GM12878 (cell line): ENCODE results near the gene POU2F1. TPM values are rescaled to one million over a fixed set of nuclear protein-coding genes. Genes with fewer than 3 reads are reported as not detected.

Experiments
- BMI1 ChIP-seq: fragments of 450-650 bp; IDR thresholded peaks from 2 replicates; pipeline ENCODE4 v1.6.1; 2016; ENCODE audit warnings: mild to moderate bottlenecking, moderate library complexity, borderline replicate concordance
- HDAC6 ChIP-seq: fragments of 200-600 bp; sonication (generic); IDR thresholded peaks from one replicate; pipeline ENCODE4 v1.8.0; 2017; ENCODE audit warnings: antibody characterized with exemption; ENCODE audit not compliant: unreplicated experiment
- NFYA ChIP-seq: IDR thresholded peaks from 2 replicates; pipeline ENCODE4 v1.6.1; 2011; ENCODE audit warnings: low read depth, mild to moderate bottlenecking, low read length, improper control_type of control experiment, borderline replicate concordance
- NFYB ChIP-seq: IDR thresholded peaks from 2 replicates; pipeline ENCODE4 v1.6.1; 2011; ENCODE audit warnings: low read depth, mild to moderate bottlenecking, low read length, improper control_type of control experiment, moderate library complexity; ENCODE audit not compliant: insufficient read depth
- NR2C1 ChIP-seq: fragments of 450-650 bp; IDR thresholded peaks from 2 replicates; pipeline ENCODE4 v1.6.1; 2017; ENCODE audit warnings: antibody characterized with exemption, mild to moderate bottlenecking, moderate library complexity
- SMAD1 ChIP-seq: fragments of 450-650 bp; IDR thresholded peaks from 2 replicates; pipeline ENCODE4 v1.6.1; 2018; ENCODE audit warnings: mild to moderate bottlenecking, low read depth; ENCODE audit not compliant: partially characterized antibody
- SREBF1 ChIP-seq: IDR thresholded peaks from 2 replicates; pipeline ENCODE4 v1.6.1; 2012; ENCODE audit warnings: mild to moderate bottlenecking, low read length
- SUPT20H ChIP-seq: IDR thresholded peaks from 2 replicates; pipeline ENCODE4 v1.6.1; 2011; ENCODE audit warnings: low read depth, mild to moderate bottlenecking, low read length, moderate library complexity, borderline replicate concordance; ENCODE audit not compliant: control insufficient read depth
- polyA plus RNA-seq, 11 experiments: library from polyadenylated mRNA; depleted of rRNA in 4 of 11; unstranded in 6 of 11; stranded (reverse) in 5 of 11; fragments of >200 nt; fragmentation: Nextera tagmentation in 4 of 11; fragmentation: Illumina TruSeq in 1 of 11; extraction: Ambion mirVana in 4 of 11; extraction: Trizol in 1 of 11; gene quantifications; 1 replicate in 1 of 11; 2 replicates in 10 of 11; pipeline versions ENCODE4 v1.2.1 to v1.2.3, GENCODE V29; 2011 to 2016; ENCODE audit warnings: inconsistent platforms in 2 of 11, missing spikeins in 2 of 11, low read depth in 1 of 11
- total RNA-seq, 4 experiments: library from RNA; depleted of rRNA in 3 of 4; stranded (reverse); fragments of >200 nt in 3 of 4; fragmentation: Illumina TruSeq in 1 of 4; extraction: Trizol in 1 of 4; gene quantifications; 2 replicates each; pipeline versions ENCODE4 v1.2.1 to v1.2.3, GENCODE V29; 2013 to 2021
- TF ChIP-seq, protein P1 (sequence below): fragments of 450-650 bp; IDR thresholded peaks from 2 replicates; pipeline ENCODE4 v1.6.1; 2016; ENCODE audit warnings: mild to moderate bottlenecking
- TF ChIP-seq, protein P2 (sequence below): IDR thresholded peaks from 2 replicates; pipeline ENCODE4 v1.6.1; 2012; ENCODE audit warnings: mild to moderate bottlenecking, low read depth, low read length
- TF ChIP-seq, protein P3 (sequence below): fragments of 150-350 bp; IDR thresholded peaks from 2 replicates; pipeline ENCODE4 v1.6.1; 2016; ENCODE audit warnings: low read depth, low read length
- TF ChIP-seq, protein P4 (sequence below): IDR thresholded peaks from 2 replicates; pipeline ENCODE4 v1.6.1; 2011; ENCODE audit warnings: low read depth, low read length, improper control_type of control experiment, borderline replicate concordance
- TF ChIP-seq, protein P5 (sequence below): IDR thresholded peaks from 2 replicates; pipeline ENCODE4 v1.6.1; 2012; ENCODE audit warnings: low read depth, low read length, improper control_type of control experiment

The POU2F1 gene
- total and polyA plus RNA-seq, 10 of the 15 experiments (the other 5 are each of a cell fraction or from before 2014, with no cell fraction given), result 2.5 to 21.7 (median 12.5) TPM

DNA sequence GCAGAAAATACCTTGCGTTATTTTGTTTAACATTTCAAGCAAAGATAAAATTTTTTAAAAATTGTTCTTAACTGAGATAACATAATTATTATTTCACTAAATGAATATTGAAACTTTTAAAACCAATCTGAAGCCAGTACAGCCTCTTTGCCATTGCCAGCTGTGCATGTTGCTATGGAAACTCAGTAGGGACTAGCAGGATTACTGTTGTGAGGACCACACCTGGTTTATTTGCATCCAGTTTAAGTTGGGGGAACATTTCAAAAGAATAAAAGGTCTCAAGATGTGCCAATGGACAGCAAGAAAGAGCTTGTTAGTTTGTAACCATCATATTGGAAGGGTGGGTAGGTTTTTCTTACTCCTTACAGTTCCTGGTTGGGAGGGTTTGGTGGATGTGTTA lies 80.7 kb downstream of the POU2F1 start (continued):
- TF ChIP-seq, protein P1, sequence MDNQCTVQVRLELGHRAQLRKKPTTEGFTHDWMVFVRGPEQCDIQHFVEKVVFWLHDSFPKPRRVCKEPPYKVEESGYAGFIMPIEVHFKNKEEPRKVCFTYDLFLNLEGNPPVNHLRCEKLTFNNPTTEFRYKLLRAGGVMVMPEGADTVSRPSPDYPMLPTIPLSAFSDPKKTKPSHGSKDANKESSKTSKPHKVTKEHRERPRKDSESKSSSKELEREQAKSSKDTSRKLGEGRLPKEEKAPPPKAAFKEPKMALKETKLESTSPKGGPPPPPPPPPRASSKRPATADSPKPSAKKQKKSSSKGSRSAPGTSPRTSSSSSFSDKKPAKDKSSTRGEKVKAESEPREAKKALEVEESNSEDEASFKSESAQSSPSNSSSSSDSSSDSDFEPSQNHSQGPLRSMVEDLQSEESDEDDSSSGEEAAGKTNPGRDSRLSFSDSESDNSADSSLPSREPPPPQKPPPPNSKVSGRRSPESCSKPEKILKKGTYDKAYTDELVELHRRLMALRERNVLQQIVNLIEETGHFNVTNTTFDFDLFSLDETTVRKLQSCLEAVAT, result no peak
- TF ChIP-seq SMAD1 (no peak), SUPT20H (no peak), SREBF1 (no peak), BMI1 (no peak), NR2C1 (no peak), NFYA (no peak), NFYB (no peak), HDAC6 (no peak)
- TF ChIP-seq, protein P2, sequence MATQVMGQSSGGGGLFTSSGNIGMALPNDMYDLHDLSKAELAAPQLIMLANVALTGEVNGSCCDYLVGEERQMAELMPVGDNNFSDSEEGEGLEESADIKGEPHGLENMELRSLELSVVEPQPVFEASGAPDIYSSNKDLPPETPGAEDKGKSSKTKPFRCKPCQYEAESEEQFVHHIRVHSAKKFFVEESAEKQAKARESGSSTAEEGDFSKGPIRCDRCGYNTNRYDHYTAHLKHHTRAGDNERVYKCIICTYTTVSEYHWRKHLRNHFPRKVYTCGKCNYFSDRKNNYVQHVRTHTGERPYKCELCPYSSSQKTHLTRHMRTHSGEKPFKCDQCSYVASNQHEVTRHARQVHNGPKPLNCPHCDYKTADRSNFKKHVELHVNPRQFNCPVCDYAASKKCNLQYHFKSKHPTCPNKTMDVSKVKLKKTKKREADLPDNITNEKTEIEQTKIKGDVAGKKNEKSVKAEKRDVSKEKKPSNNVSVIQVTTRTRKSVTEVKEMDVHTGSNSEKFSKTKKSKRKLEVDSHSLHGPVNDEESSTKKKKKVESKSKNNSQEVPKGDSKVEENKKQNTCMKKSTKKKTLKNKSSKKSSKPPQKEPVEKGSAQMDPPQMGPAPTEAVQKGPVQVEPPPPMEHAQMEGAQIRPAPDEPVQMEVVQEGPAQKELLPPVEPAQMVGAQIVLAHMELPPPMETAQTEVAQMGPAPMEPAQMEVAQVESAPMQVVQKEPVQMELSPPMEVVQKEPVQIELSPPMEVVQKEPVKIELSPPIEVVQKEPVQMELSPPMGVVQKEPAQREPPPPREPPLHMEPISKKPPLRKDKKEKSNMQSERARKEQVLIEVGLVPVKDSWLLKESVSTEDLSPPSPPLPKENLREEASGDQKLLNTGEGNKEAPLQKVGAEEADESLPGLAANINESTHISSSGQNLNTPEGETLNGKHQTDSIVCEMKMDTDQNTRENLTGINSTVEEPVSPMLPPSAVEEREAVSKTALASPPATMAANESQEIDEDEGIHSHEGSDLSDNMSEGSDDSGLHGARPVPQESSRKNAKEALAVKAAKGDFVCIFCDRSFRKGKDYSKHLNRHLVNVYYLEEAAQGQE, result no peak
- TF ChIP-seq, protein P3, sequence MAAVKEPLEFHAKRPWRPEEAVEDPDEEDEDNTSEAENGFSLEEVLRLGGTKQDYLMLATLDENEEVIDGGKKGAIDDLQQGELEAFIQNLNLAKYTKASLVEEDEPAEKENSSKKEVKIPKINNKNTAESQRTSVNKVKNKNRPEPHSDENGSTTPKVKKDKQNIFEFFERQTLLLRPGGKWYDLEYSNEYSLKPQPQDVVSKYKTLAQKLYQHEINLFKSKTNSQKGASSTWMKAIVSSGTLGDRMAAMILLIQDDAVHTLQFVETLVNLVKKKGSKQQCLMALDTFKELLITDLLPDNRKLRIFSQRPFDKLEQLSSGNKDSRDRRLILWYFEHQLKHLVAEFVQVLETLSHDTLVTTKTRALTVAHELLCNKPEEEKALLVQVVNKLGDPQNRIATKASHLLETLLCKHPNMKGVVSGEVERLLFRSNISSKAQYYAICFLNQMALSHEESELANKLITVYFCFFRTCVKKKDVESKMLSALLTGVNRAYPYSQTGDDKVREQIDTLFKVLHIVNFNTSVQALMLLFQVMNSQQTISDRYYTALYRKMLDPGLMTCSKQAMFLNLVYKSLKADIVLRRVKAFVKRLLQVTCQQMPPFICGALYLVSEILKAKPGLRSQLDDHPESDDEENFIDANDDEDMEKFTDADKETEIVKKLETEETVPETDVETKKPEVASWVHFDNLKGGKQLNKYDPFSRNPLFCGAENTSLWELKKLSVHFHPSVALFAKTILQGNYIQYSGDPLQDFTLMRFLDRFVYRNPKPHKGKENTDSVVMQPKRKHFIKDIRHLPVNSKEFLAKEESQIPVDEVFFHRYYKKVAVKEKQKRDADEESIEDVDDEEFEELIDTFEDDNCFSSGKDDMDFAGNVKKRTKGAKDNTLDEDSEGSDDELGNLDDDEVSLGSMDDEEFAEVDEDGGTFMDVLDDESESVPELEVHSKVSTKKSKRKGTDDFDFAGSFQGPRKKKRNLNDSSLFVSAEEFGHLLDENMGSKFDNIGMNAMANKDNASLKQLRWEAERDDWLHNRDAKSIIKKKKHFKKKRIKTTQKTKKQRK, result no peak
- TF ChIP-seq, protein P4, sequence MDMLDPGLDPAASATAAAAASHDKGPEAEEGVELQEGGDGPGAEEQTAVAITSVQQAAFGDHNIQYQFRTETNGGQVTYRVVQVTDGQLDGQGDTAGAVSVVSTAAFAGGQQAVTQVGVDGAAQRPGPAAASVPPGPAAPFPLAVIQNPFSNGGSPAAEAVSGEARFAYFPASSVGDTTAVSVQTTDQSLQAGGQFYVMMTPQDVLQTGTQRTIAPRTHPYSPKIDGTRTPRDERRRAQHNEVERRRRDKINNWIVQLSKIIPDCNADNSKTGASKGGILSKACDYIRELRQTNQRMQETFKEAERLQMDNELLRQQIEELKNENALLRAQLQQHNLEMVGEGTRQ, result no peak
- TF ChIP-seq, protein P5, sequence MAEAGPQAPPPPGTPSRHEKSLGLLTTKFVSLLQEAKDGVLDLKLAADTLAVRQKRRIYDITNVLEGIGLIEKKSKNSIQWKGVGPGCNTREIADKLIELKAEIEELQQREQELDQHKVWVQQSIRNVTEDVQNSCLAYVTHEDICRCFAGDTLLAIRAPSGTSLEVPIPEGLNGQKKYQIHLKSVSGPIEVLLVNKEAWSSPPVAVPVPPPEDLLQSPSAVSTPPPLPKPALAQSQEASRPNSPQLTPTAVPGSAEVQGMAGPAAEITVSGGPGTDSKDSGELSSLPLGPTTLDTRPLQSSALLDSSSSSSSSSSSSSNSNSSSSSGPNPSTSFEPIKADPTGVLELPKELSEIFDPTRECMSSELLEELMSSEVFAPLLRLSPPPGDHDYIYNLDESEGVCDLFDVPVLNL, result no peak
